IMR-90 (cell line): ENCODE results near the gene LY86. TPM values are rescaled to one million over a fixed set of nuclear protein-coding genes. Genes with fewer than 3 reads are reported as not detected.

ENCODE experiments used
- ATAC-seq: fragments of 200-7000 bp; cut with Tn5 transposase; 2 replicates; pipeline ENCODE4 v1.9.1; 2020; ENCODE audit warnings: low read depth, mild to moderate bottlenecking, moderate library complexity
- BruUV-seq: library from RNA; stranded (reverse); fragments of 400-500 nt; replicated peaks from 2 replicates; lab custom pipeline; 2021; lab: Mats Ljungman, UMichigan
- CTCF ChIA-PET: fragments of 300-600 bp; formaldehyde crosslinking; extraction: SDS; loops from one replicate; lab custom pipeline; 2021; ENCODE audit warnings: antibody characterized with exemption; lab: Yijun Ruan, JAX
- POLR2A ChIA-PET: fragments of 300-600 bp; sonication (Branson Sonifier 250); formaldehyde crosslinking; loops from one replicate; lab custom pipeline; 2022; ENCODE audit warnings: antibody characterized with exemption; ENCODE audit not compliant: unreplicated experiment; lab: Charles Lee
- DNase-seq: peaks from one replicate; pipeline ENCODE4 v3.0.0; 2013
- H2AFZ ChIP-seq: replicated peaks from 2 replicates; pipeline ENCODE3; 2013; ENCODE audit warnings: low read length, mild to moderate bottlenecking; ENCODE audit not compliant: poor library complexity
- H2AK5ac ChIP-seq: 2 replicates; pipeline ENCODE4 v1.6.1; 2013; ENCODE audit warnings: low read depth, low read length, inconsistent platforms
- H2AK9ac ChIP-seq: replicated peaks from 2 replicates; pipeline ENCODE3; 2013; ENCODE audit warnings: mild to moderate bottlenecking, low read depth, low read length, moderate library complexity; ENCODE audit not compliant: poor library complexity
- H2BK120ac ChIP-seq: 2 replicates; pipeline ENCODE4 v1.6.1; 2013; ENCODE audit warnings: low read depth, low read length, inconsistent platforms
- H2BK15ac ChIP-seq: 3 replicates; pipeline ENCODE4 v1.6.1; 2013; ENCODE audit warnings: low read depth, low read length, inconsistent platforms
- H2BK20ac ChIP-seq: 2 replicates; pipeline ENCODE4 v1.6.1; 2013; ENCODE audit warnings: low read depth, mild to moderate bottlenecking, inconsistent platforms, low read length, moderate library complexity
- H2BK5ac ChIP-seq: 2 replicates; pipeline ENCODE4 v1.6.1; 2013; ENCODE audit warnings: mild to moderate bottlenecking, low read depth, low read length, inconsistent platforms; ENCODE audit not compliant: poor library complexity, severe bottlenecking
- H3K14ac ChIP-seq: replicated peaks from 2 replicates; pipeline ENCODE4 v1.6.1; 2013; ENCODE audit warnings: low read depth, low read length, inconsistent platforms
- H3K18ac ChIP-seq: 2 replicates; pipeline ENCODE4 v1.6.1; 2013; ENCODE audit warnings: low read depth, low read length, control low read depth
- H3K23ac ChIP-seq: 2 replicates; pipeline ENCODE4 v1.6.1; 2013; ENCODE audit warnings: low read depth, low read length, inconsistent platforms
- H3K27ac ChIP-seq: 2 replicates; pipeline ENCODE4 v1.5.1; 2013; ENCODE audit warnings: mild to moderate bottlenecking, control low read depth, low read length; ENCODE audit not compliant: insufficient read depth
- H3K27me3 ChIP-seq: 2 replicates; pipeline ENCODE4 v1.6.1; 2013; ENCODE audit warnings: low read length; ENCODE audit not compliant: control insufficient read depth, insufficient read depth
- H3K36me3 ChIP-seq: 2 replicates; pipeline ENCODE4 v1.6.1; 2013; ENCODE audit warnings: low read length, mixed read lengths; ENCODE audit not compliant: control insufficient read depth, insufficient read depth
- H3K4ac ChIP-seq: 2 replicates; pipeline ENCODE4 v1.6.1; 2013; ENCODE audit warnings: low read depth, low read length, inconsistent platforms
- H3K4me1 ChIP-seq: 2 replicates; pipeline ENCODE4 v1.6.1; 2013; ENCODE audit warnings: low read length, mixed read lengths; ENCODE audit not compliant: control insufficient read depth, insufficient read depth
- H3K4me2 ChIP-seq: 2 replicates; pipeline ENCODE4 v1.6.1; 2013; ENCODE audit warnings: low read depth, mild to moderate bottlenecking, control low read depth, low read length, moderate library complexity
- H3K4me3 ChIP-seq: 2 replicates; pipeline ENCODE4 v1.5.1; 2013; ENCODE audit warnings: low read depth, mild to moderate bottlenecking, control low read depth, low read length, moderate library complexity; ENCODE audit not compliant: insufficient read depth
- H3K56ac ChIP-seq: 2 replicates; pipeline ENCODE4 v1.6.1; 2013; ENCODE audit warnings: low read length, inconsistent platforms; ENCODE audit not compliant: insufficient read depth; ENCODE audit errors: extremely low read depth
- H3K79me1 ChIP-seq, 2 experiments: 2 replicates each; pipeline ENCODE4 v1.6.1; 2013; ENCODE audit warnings: low read length in 2 of 2, inconsistent platforms in 1 of 2, low read depth in 1 of 2
- H3K9ac ChIP-seq: 2 replicates; pipeline ENCODE4 v1.6.1; 2013; ENCODE audit warnings: low read depth, low read length, control low read depth
- H3K9me1 ChIP-seq: 2 replicates; pipeline ENCODE4 v1.6.1; 2013; ENCODE audit warnings: low read length, inconsistent platforms; ENCODE audit not compliant: insufficient read depth
- H3K9me3 ChIP-seq: 2 replicates; pipeline ENCODE4 v1.6.1; 2013; ENCODE audit warnings: low read length; ENCODE audit not compliant: control insufficient read depth, insufficient read depth
- H4K20me1 ChIP-seq: 2 replicates; pipeline ENCODE4 v1.6.1; 2013; ENCODE audit warnings: low read length, inconsistent platforms; ENCODE audit not compliant: insufficient read depth
- H4K5ac ChIP-seq: 2 replicates; pipeline ENCODE4 v1.6.1; 2013; ENCODE audit warnings: mild to moderate bottlenecking, low read depth, low read length, control low read depth
- H4K8ac ChIP-seq, 2 experiments: 2 replicates each; pipeline ENCODE4 v1.6.1; 2013; ENCODE audit warnings: low read depth in 2 of 2, low read length in 2 of 2, control low read depth in 1 of 2, inconsistent platforms in 1 of 2
- H4K91ac ChIP-seq: 2 replicates; pipeline ENCODE4 v1.6.1; 2013; ENCODE audit warnings: low read depth, low read length, inconsistent platforms; ENCODE audit not compliant: insufficient read depth
- BHLHE40 ChIP-seq: fragments of 150-350 bp; IDR thresholded peaks from 2 replicates; pipeline ENCODE4 v1.6.1; 2016; ENCODE audit warnings: mild to moderate bottlenecking, low read depth, low read length
- CTCF ChIP-seq: conservative IDR thresholded peaks from 2 replicates; pipeline ENCODE4 v1.5.1; 2012; ENCODE audit warnings: mild to moderate bottlenecking, low read depth, low read length, improper control_type of control experiment
- MAZ ChIP-seq: IDR thresholded peaks from 2 replicates; pipeline ENCODE4 v1.6.1; 2012; ENCODE audit warnings: low read depth, mild to moderate bottlenecking, low read length, improper control_type of control experiment, moderate library complexity, borderline replicate concordance
- POLR2A ChIP-seq: IDR thresholded peaks from 2 replicates; pipeline ENCODE4 v1.6.1; 2012; ENCODE audit warnings: mild to moderate bottlenecking, low read depth, low read length
- RAD21 ChIP-seq: IDR thresholded peaks from 2 replicates; pipeline ENCODE4 v1.6.1; 2012; ENCODE audit warnings: low read length, improper control_type of control experiment
- RCOR1 ChIP-seq: IDR thresholded peaks from 2 replicates; pipeline ENCODE4 v1.6.1; 2012; ENCODE audit warnings: mild to moderate bottlenecking, low read length, improper control_type of control experiment; ENCODE audit not compliant: insufficient replicate concordance
- SMC3 ChIP-seq: fragments of 150-350 bp; IDR thresholded peaks from 2 replicates; pipeline ENCODE4 v1.6.1; 2016; ENCODE audit warnings: low read depth, mild to moderate bottlenecking, antibody characterized with exemption, low read length, moderate library complexity
- USF2 ChIP-seq: fragments of 150-350 bp; IDR thresholded peaks from 2 replicates; pipeline ENCODE4 v1.6.1; 2017; ENCODE audit warnings: mild to moderate bottlenecking, antibody characterized with exemption, low read length, low read depth
- WGBS, 2 experiments: methylation state at CpG; one replicate each; pipeline versions ENCODE4 v1.1.5 to v1.1.7; 2013; ENCODE audit warnings: missing lambda C conversion rate in 2 of 2; ENCODE audit not compliant: insufficient read length in 1 of 2; ENCODE audit errors: extremely low coverage in 2 of 2; 5-methylcytosine and 5-hydroxymethylcytosine counted together
- dilution Hi-C: fragments of 300-500 bp; cut with HindIII; formaldehyde crosslinking; loops from one replicate; pipeline ENCODE4 v1.14.3; 2018; ENCODE audit warnings: low sequenced_read_pairs; ENCODE audit not compliant: unreplicated experiment
- in situ Hi-C: fragments of 300-500 bp; cut with MboI; formaldehyde crosslinking; loops from 3 replicates; pipeline ENCODE4 v1.14.3; 2019; ENCODE audit warnings: low sequenced_read_pairs, inconsistent platforms, mixed read lengths
- intact Hi-C: fragments of 100-400 bp; cut with micrococcal nuclease; formaldehyde crosslinking; loops from 2 replicates; pipeline ENCODE4 v1.10.0; 2022
- polyA plus RNA-seq, 3 experiments: library from polyadenylated mRNA; depleted of rRNA; stranded (reverse); fragments of >200 nt; gene quantifications; 2 replicates each; pipeline ENCODE4 v1.2.3, GENCODE V29; 2012; ENCODE audit warnings: low replicate concordance in 1 of 3
- total RNA-seq: library from RNA; depleted of rRNA; stranded (reverse); fragments of >200 nt; gene quantifications from 2 replicates; pipeline ENCODE4 v1.2.3, GENCODE V29; 2012

The LY86 gene
- total and polyA plus RNA-seq, 2 of the 4 experiments (the other 2 are of a cell fraction), result not detected

GRCh38 chr6:6565069-6565468 is 23.5 kb upstream of the LY86 start:
- 8% methylated on average over 3 of the region's 4 CpGs; no CpG with 5 or more reads in 1 of the 2 experiments for WGBS, 2 experiments
- H3K4ac ChIP-seq, result no peak overlapping the region
- H3K9me3 ChIP-seq, result no peaks in the 10 kb centered on the region
- H2AK9ac ChIP-seq, result no peak overlapping the region
- dilution Hi-C loops, result no loop called here
- no peak overlapping the region for H4K5ac ChIP-seq
- H2BK20ac ChIP-seq, result no peak overlapping the region
- H3K56ac ChIP-seq, result no peak overlapping the region
- DNase-seq, result no peak
- no peaks in the 10 kb centered on the region for H3K4me1 ChIP-seq
- no peak overlapping the region for H4K8ac ChIP-seq
- H3K79me1 ChIP-seq, result no peaks in the 10 kb centered on the region
- H3K23ac ChIP-seq, result no peak overlapping the region
- no peaks in the 10 kb centered on the region for H3K27me3 ChIP-seq
- no peak overlapping the region for H3K18ac ChIP-seq
- no peak overlapping the region for H2AFZ ChIP-seq
- no peaks in the 10 kb centered on the region for H4K20me1 ChIP-seq
- intact Hi-C loops, result no loop called here
- TF ChIP-seq POLR2A, result no peak
- no peak for TF ChIP-seq SMC3
- no peak for TF ChIP-seq USF2
- no peak for TF ChIP-seq MAZ
- TF ChIP-seq RAD21, result no peak
- no peak for TF ChIP-seq CTCF
- no peak for TF ChIP-seq RCOR1
- no peak for TF ChIP-seq BHLHE40
- POLR2A ChIA-PET, result no interaction called here
- H2AK5ac ChIP-seq, result no peak overlapping the region
- no peak overlapping the region for H4K91ac ChIP-seq
- CTCF ChIA-PET, result no interaction called here
- H3K9ac ChIP-seq, result no peak overlapping the region
- no peak for ATAC-seq
- no peaks in the 10 kb centered on the region for H3K9me1 ChIP-seq
- no peaks in the 10 kb centered on the region for H3K36me3 ChIP-seq
- no peak overlapping the region for H3K4me2 ChIP-seq
- no peak overlapping the region for H2BK15ac ChIP-seq
- H2BK120ac ChIP-seq, result no peak overlapping the region
- H2BK5ac ChIP-seq, result no peak overlapping the region
- H3K14ac ChIP-seq, result no peak overlapping the region
- in situ Hi-C loops, result no loop called here
- no peak overlapping the region for H3K27ac ChIP-seq
- no peak overlapping the region for H3K4me3 ChIP-seq
- no TSS peak for BruUV-seq
